ENCODE results near the gene PANK1. TPM values are rescaled to one million over a fixed set of nuclear protein-coding genes. Genes with fewer than 3 reads are reported as not detected.

The PANK1 gene
- total RNA-seq, 4 donors from 2014 or later, result 1.3 to 5.9 (median 4.2) TPM

DNA sequence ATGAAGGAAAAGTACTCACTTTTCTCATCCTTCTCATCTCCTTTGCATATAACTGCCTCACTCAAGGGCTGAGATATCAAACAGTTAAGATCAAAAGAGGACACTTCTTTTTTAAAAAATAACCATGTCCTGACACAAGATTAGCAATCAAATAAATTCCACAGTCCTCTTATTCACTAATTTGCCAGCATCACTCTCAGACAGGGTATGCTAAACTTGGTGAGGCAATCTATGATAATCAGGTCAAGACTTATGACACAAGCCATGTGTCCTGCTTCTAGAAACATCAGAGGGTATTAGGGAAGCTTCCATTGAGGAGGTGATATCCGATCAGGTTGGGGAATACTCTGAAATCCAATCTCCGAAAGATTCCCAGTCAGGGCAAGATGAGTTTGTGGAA lies 10.4 kb downstream of the PANK1 start:
- TF ChIP-seq, protein P1, sequence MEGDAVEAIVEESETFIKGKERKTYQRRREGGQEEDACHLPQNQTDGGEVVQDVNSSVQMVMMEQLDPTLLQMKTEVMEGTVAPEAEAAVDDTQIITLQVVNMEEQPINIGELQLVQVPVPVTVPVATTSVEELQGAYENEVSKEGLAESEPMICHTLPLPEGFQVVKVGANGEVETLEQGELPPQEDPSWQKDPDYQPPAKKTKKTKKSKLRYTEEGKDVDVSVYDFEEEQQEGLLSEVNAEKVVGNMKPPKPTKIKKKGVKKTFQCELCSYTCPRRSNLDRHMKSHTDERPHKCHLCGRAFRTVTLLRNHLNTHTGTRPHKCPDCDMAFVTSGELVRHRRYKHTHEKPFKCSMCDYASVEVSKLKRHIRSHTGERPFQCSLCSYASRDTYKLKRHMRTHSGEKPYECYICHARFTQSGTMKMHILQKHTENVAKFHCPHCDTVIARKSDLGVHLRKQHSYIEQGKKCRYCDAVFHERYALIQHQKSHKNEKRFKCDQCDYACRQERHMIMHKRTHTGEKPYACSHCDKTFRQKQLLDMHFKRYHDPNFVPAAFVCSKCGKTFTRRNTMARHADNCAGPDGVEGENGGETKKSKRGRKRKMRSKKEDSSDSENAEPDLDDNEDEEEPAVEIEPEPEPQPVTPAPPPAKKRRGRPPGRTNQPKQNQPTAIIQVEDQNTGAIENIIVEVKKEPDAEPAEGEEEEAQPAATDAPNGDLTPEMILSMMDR (IDR thresholded peaks at IDR 0.05; ENCODE audit: low read depth), result no peak

DNA sequence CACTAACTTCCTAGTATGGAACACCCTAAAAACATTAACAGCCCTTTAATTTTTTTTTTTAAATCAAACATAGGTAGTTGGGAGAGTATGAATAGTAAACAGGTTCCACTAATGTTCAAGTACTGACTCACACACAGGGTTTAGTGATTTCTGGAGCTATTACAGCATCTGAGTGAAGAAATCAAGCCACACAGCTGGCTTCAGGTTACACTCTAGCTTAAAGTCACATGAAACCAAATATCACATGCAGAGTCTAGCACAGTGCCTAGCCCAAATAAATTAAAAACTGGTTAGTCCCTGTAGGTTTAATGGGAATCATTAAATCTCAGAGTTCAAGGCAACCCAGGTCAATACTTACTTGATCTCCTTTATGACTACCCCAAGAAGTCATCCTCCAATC lies 11.6 kb downstream of the PANK1 start:
- TF ChIP-seq, protein P1 (IDR thresholded peaks at IDR 0.05; ENCODE audit: low read depth), result no peak

DNA sequence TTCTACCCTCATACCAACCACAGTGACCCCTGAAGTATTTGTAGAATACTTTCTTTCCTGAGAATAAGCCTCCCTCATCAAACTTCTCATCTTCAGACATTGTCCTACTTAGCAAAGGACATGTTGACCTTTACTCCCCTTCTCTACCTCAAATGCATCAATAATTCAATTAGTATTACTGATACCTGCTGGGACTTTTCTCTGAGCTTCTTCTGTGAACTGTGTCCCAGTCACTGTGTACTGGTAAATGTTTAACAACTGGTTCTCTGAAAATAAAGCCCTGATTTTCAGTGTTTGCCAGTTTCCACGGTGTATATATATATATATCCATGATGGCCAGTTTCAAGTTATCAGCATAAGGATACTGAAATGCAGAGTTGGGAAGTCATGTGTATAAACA lies 12.2 kb downstream of the PANK1 start:
- TF ChIP-seq, protein P1 (IDR thresholded peaks at IDR 0.05; ENCODE audit: low read depth), result no peak

DNA sequence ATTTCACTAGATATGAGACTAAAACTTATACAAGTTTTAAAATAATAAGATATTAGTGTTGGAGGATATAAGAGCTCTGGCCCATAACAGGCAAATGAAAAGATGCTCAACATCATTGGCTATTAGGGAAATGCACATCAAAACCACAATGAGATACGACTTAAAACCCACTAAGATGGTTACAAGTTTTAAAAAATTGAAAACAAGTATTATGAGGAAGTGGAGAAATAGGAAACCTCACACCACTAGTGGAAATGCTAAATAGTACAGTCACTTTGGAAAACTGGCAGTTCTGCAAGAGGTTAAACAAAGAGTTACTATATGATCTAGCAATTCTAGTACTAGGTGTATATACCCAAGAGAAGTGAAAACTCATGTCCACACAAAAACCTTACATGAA lies 17.2 kb downstream of the PANK1 start:
- TF ChIP-seq, protein P1 (IDR thresholded peaks at IDR 0.05; ENCODE audit: low read depth), result no peak

DNA sequence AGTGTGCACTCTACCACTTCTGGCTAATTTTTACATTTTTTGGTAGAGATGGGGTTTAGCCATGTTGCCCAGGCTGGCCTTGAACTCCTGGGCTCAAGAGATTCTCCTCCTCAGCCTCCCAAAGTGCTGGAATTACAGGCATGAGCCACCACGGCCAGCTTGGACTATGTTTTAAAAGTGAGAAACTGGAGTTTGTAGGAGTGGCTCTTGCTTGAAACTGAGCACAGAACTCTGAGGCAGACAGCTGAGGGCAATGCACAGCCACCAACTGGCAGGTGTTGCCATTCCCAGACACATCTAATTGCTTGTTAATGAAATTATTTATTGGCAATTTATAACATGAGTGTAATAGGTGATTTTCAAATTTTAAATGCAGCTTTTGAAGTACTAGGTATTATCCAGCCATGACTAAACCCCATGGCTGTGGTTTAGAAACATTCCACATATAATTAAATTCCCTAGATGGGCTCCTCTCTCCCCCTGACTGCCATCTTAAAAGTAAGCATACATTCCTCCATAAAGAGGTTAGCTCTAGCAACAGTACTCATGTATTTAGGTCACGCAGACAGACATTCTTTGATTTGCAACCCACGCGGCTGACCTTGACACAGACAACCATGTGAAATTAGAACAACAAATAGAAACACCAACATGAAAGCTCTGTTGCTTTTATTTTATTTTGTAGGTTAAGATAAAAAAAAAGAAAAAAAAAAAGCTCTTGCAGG lies 19.8 kb downstream of the PANK1 start:
- TF ChIP-seq, protein P1 (IDR thresholded peaks at IDR 0.05; ENCODE audit: low read depth), result no peak

DNA sequence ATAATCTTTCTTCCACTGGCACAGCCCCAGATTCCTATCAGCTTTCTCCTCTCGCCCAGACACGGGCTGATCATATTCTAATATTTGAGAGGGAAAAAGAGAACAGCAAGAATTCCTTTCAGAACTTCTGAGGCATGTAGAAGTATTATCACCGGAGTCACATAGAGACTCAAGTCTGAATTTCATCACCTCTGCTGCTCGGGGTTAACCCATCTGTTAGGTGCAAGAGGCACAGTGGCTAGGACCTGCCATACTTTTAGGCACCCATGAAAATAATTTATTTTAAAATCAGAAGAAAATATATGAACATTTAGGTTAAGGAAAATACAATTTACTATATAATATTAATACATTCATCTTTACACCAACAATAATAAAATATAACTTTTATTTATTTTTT lies 21.0 kb downstream of the PANK1 start:
- TF ChIP-seq, protein P1 (IDR thresholded peaks at IDR 0.05; ENCODE audit: low read depth), result no peak

DNA sequence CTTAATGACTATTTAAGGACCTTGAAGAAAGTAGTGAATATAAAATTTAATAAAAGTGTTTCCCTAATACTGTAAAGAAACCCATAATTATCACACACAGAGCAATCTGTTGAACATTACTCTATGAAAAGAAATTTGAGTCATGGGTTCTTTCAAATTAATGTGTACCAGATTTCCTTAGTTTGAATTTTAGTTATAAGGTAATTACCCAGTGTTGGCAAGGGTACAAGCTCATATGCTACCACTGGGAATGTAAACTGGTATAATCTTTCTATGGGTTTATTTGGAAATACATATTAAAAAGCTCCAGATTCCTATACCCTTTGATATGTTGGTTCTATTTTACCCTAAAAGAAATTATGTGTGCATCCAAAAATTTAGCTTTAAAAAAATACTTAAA lies 22.9 kb downstream of the PANK1 start:
- TF ChIP-seq, protein P1 (IDR thresholded peaks at IDR 0.05; ENCODE audit: low read depth), result no peak

Data from subcutaneous adipose tissue (tissue), 4 donors.